ENCODE results near the gene ADAM19.
"Not testable (repeated sequence)": the region's sequence is repeated elsewhere in the genome, so short reads cannot be mapped to it uniquely, and the experiment has no call there.

Gene ADAM19

GRCh38 chr5:157513182-157513581 is 62.4 kb downstream of the ADAM19 start:
- no peak for DNase-seq

GRCh38 chr5:157511651-157512644 is 63.6 kb downstream of the ADAM19 start:
- no peak for DNase-seq

GRCh38 chr5:157510682-157511081 is 64.9 kb downstream of the ADAM19 start:
- no peak for DNase-seq

- no peak for DNase-seq
Measured at GRCh38 chr5:157509587-157509986, 66.0 kb downstream of the ADAM19 start.

- DNase-seq: no peak
Measured at GRCh38 chr5:157509093-157509492, 66.5 kb downstream of the ADAM19 start.

GRCh38 chr5:157506981-157507780 is 68.4 kb downstream of the ADAM19 start:
- DNase-seq: no peak

GRCh38 chr5:157506066-157506590 is 69.4 kb downstream of the ADAM19 start:
- DNase-seq: no peak

- DNase-seq: no peak
Measured at GRCh38 chr5:157505496-157505895, 70.1 kb downstream of the ADAM19 start.

GRCh38 chr5:157504053-157504452 is 71.5 kb downstream of the ADAM19 start:
- DNase-seq: no peak

GRCh38 chr5:157502143-157502647 is 73.4 kb downstream of the ADAM19 start:
- DNase-seq: no peak

GRCh38 chr5:157497875-157498611 is 77.5 kb downstream of the ADAM19 start:
- no peak for DNase-seq

GRCh38 chr5:157496864-157497263 is 78.7 kb downstream of the ADAM19 start:
- no peak for DNase-seq

- DNase-seq: no peak
Measured at GRCh38 chr5:157494178-157494832, 81.3 kb downstream of the ADAM19 start.

- no peak for DNase-seq
Measured at GRCh38 chr5:157492886-157493285, 82.7 kb downstream of the ADAM19 start.

- no peak for DNase-seq
Measured at GRCh38 chr5:157491471-157491995, 84.0 kb downstream of the ADAM19 start.

- DNase-seq: no peak
Measured at GRCh38 chr5:157487358-157487757, 88.2 kb downstream of the ADAM19 start.

- DNase-seq: no peak
Measured at GRCh38 chr5:157486861-157487260, 88.7 kb downstream of the ADAM19 start.

GRCh38 chr5:157486221-157486681 is 89.3 kb downstream of the ADAM19 start:
- DNase-seq: no peak

- DNase-seq: no peak
Measured at GRCh38 chr5:157485811-157486210, 89.8 kb downstream of the ADAM19 start.

- no peak for DNase-seq
Measured at GRCh38 chr5:157485340-157485739, 90.2 kb downstream of the ADAM19 start.

- DNase-seq: no peak
Measured at GRCh38 chr5:157484768-157485167, 90.8 kb downstream of the ADAM19 start.

- not testable (repeated sequence) for DNase-seq
Measured at GRCh38 chr5:157482702-157483101, 92.9 kb downstream of the ADAM19 start.

Measured in cerebellar nuclear complex (tissue), 1 donor.